ENCODE measurements around the gene CD274. TPM values are rescaled to one million over a fixed set of nuclear protein-coding genes. Genes with fewer than 3 reads are reported as not detected.

Gene CD274
- total and polyA plus RNA-seq, 4 donors = 4.1 to 30.7 (median 9.5) TPM

GRCh38 chr9:5499157-5499556 is 48.8 kb downstream of the CD274 start:
- TF ChIP-seq CTCF (IDR thresholded peaks at IDR 0.05; ENCODE audit: control extremely low read depth, extremely low read depth) = no peak
- Histone ChIP-seq H3K36me3 (ENCODE audit: control insufficient read depth in 4 of 4, insufficient read depth in 4 of 4, low read length in 4 of 4) (no peaks in the 10 kb centered on the region), H3K27ac (ENCODE audit: low read depth in 1 of 2, low read length in 1 of 2) (peak overlapping the region in 1 of 2 donors; percentile 74), H3K9me3 (ENCODE audit: control insufficient read depth in 4 of 4, insufficient read depth in 3 of 4, low read length in 3 of 4) (no peaks in the 10 kb centered on the region), H3K9ac (ENCODE audit: insufficient read depth in 1 of 2, low read length in 2 of 2) (no peak overlapping the region), H3K4me1 (ENCODE audit: control insufficient read depth in 5 of 5, insufficient read depth in 5 of 5, low read length in 5 of 5) (peaks cover 0 to 16% (median 0%) of the 10 kb centered on the region in 5 donors), H3K27me3 (ENCODE audit: control insufficient read depth in 3 of 3, insufficient read depth in 3 of 3, low read length in 2 of 3) (no peaks in the 10 kb centered on the region), H3K4me3 (no peak overlapping the region)
- DNase-seq = no peak
- no peak for ATAC-seq (ENCODE audit: insufficient read depth, low FRiP score)
- 96 to 100% methylated on average over 1 of the region's 1 CpG for WGBS, 2 donors

- WGBS, 2 donors = 28 to 46% methylated on average over 4 of the region's 4 CpGs
- no peaks in the 10 kb centered on the region for H3K36me3 ChIP-seq (ENCODE audit: control insufficient read depth in 4 of 4, insufficient read depth in 4 of 4, low read length in 4 of 4)
- no peaks in the 10 kb centered on the region for H3K9me3 ChIP-seq (ENCODE audit: control insufficient read depth in 4 of 4, insufficient read depth in 3 of 4, low read length in 3 of 4)
- H3K27me3 ChIP-seq (ENCODE audit: control insufficient read depth in 3 of 3, insufficient read depth in 3 of 3, low read length in 2 of 3) = no peaks in the 10 kb centered on the region
- H3K4me3 ChIP-seq = no peak overlapping the region
- ATAC-seq (ENCODE audit: insufficient read depth, low FRiP score) (no peak), DNase-seq (peak in 2 of 3 donors; percentile 56 to 75)
- peaks cover 0 to 16% (median 0%) of the 10 kb centered on the region in 5 donors for H3K4me1 ChIP-seq (ENCODE audit: control insufficient read depth in 5 of 5, insufficient read depth in 5 of 5, low read length in 5 of 5)
- no peak for TF ChIP-seq CTCF (IDR thresholded peaks at IDR 0.05; ENCODE audit: control extremely low read depth, extremely low read depth)
- peak overlapping the region; percentile 74 to 80 for H3K27ac ChIP-seq (ENCODE audit: low read depth in 1 of 2, low read length in 1 of 2)
- H3K9ac ChIP-seq (ENCODE audit: insufficient read depth in 1 of 2, low read length in 2 of 2) = no peak overlapping the region
Observed at GRCh38 chr9:5499889-5500398, 49.6 kb downstream of the CD274 start.

GRCh38 chr9:5500441-5501235 is 50.3 kb downstream of the CD274 start:
- ATAC-seq (ENCODE audit: insufficient read depth, low FRiP score) (no peak), DNase-seq (peak in 1 of 3 donors; percentile 20)
- Histone ChIP-seq H3K36me3 (ENCODE audit: control insufficient read depth in 4 of 4, insufficient read depth in 4 of 4, low read length in 4 of 4) (no peaks in the 10 kb centered on the region), H3K27me3 (ENCODE audit: control insufficient read depth in 3 of 3, insufficient read depth in 3 of 3, low read length in 2 of 3) (no peaks in the 10 kb centered on the region), H3K4me3 (no peak overlapping the region), H3K9ac (ENCODE audit: insufficient read depth in 1 of 2, low read length in 2 of 2) (no peak overlapping the region), H3K27ac (ENCODE audit: low read depth in 1 of 2, low read length in 1 of 2) (peak overlapping the region; percentile 74 to 80), H3K4me1 (ENCODE audit: control insufficient read depth in 5 of 5, insufficient read depth in 5 of 5, low read length in 5 of 5) (peaks cover 0 to 16% (median 0%) of the 10 kb centered on the region in 5 donors), H3K9me3 (ENCODE audit: control insufficient read depth in 4 of 4, insufficient read depth in 3 of 4, low read length in 3 of 4) (no peaks in the 10 kb centered on the region)
- WGBS, 2 donors = 36 to 41% methylated on average over 18 of the region's 18 CpGs
- TF ChIP-seq CTCF (IDR thresholded peaks at IDR 0.05; ENCODE audit: control extremely low read depth, extremely low read depth) = no peak
